ENCODE measurements around the gene HERC6. TPM values are rescaled to one million over a fixed set of nuclear protein-coding genes. Genes with fewer than 3 reads are reported as not detected.

HERC6 gene
- total RNA-seq, 1 donor: 4.9 TPM

DNA sequence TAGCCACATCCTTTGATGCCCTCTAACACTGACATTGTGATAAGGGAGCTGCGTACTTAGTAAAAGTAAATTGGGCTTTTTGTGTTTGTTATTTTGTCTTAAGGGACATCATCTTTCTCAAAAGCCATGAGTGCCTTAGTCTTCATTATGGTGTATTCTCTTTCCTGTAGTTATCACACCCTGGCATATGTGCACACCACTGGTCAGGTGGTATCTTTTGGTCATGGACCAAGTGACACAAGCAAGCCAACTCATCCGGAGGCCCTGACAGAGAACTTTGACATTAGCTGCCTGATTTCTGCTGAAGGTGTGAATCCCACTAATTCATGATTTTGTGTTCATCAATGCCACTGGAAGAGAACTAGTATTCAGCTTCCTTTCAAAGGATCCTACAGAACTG lies 18.0 kb downstream of the HERC6 start:
- no peak for DNase-seq (ENCODE audit: low read depth)
- TF ChIP-seq, protein P1, sequence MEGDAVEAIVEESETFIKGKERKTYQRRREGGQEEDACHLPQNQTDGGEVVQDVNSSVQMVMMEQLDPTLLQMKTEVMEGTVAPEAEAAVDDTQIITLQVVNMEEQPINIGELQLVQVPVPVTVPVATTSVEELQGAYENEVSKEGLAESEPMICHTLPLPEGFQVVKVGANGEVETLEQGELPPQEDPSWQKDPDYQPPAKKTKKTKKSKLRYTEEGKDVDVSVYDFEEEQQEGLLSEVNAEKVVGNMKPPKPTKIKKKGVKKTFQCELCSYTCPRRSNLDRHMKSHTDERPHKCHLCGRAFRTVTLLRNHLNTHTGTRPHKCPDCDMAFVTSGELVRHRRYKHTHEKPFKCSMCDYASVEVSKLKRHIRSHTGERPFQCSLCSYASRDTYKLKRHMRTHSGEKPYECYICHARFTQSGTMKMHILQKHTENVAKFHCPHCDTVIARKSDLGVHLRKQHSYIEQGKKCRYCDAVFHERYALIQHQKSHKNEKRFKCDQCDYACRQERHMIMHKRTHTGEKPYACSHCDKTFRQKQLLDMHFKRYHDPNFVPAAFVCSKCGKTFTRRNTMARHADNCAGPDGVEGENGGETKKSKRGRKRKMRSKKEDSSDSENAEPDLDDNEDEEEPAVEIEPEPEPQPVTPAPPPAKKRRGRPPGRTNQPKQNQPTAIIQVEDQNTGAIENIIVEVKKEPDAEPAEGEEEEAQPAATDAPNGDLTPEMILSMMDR (IDR thresholded peaks at IDR 0.05; ENCODE audit: insufficient read depth, low read length): no peak
- H3K4me3 ChIP-seq (ENCODE audit: low read depth, low read length): no peak overlapping the region

DNA sequence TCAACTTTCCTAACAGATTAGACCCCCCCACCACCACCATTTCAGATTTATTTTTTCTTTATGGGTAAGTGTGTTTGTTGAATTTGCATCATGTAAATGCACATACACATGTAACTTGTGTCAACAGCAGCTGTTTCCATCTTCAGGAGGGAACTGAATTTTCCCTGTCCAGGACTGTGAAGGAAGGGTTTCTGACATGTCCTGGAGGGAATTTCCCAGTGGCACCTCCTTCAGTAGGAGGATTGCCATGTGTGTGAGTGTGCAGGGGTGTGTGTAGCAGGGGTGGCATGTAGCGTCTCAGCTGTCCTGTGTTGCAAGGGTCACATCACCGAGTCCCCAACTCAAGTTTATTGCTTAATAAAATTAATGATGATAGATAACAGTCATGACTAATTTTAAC lies 19.7 kb downstream of the HERC6 start:
- TF ChIP-seq, protein P1 (IDR thresholded peaks at IDR 0.05; ENCODE audit: insufficient read depth, low read length): no peak
- no peak for DNase-seq (ENCODE audit: low read depth)
- H3K4me3 ChIP-seq (ENCODE audit: low read depth, low read length): no peak overlapping the region

DNA sequence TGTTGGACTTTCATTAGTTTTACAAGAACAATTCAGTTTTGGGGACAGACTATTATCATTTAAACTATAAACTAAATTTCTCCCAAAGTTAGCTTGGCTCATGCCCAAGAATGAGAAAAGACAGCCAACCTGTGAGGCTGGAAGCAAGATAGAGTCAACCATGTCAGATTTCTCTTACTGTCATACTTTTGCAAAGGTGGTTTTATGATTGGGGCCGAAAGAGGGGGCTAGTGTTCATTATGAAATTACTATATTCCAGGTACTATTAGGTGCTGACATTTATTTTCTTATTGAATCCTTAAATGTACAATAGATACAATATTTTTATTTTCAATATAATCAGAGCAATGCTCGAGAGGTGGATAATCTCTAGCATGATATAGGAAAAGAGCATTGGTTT lies 30.6 kb downstream of the HERC6 start:
- TF ChIP-seq, protein P1 (IDR thresholded peaks at IDR 0.05; ENCODE audit: insufficient read depth, low read length): no peak
- no peak for DNase-seq (ENCODE audit: low read depth)
- H3K4me3 ChIP-seq (ENCODE audit: low read depth, low read length): no peak overlapping the region

DNA sequence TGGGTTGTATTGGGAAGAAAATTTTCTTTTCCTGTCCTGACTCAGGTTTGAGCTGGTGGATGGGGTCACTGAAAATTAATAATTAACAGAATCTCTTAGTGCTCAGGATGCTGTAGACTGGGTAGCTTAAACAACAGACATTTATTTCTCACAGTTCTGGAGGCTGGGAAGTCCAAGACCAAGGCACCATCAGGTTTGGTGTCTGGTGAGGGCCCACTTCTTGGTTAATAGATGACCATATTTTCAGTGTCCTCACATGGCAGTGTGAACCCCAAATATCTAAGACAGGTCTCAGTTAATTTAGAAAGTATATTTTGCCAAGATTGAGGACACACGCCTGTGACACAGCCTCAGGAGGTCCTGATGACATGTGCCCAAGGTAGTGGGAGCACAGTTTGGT lies 31.1 kb downstream of the HERC6 start:
- no peak overlapping the region for H3K4me3 ChIP-seq (ENCODE audit: low read depth, low read length)
- no peak for DNase-seq (ENCODE audit: low read depth)
- TF ChIP-seq, protein P1 (IDR thresholded peaks at IDR 0.05; ENCODE audit: insufficient read depth, low read length): no peak

DNA sequence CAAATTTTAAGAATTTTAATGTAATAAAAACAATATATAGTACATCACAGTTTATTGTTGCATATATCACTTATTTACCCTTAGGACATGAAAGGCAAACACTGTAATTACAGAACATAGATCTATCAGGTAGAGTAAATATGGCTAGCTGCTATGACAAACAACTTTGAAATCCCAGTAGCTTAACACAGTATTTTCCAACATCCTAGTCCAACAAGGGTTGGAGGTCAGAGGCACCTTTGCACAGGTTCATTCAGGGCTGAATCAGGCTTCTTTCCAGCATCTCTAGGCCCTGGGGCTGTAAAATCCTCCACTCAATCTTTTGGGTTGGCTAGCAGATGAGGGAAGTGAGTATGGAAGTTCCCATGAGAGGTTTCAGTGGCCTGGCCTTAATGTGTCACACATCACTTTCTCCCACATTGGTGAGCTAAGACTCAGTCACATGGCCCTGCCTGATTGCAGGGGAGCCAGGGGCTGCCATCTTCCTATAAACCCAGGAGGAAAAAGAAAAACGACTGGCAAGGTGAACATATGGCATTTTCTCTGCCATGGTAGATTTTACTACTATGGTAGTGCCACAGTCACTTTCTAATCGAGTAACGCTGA lies 32.9 kb downstream of the HERC6 start:
- no peak overlapping the region for H3K4me3 ChIP-seq (ENCODE audit: low read depth, low read length)
- TF ChIP-seq, protein P1 (IDR thresholded peaks at IDR 0.05; ENCODE audit: insufficient read depth, low read length): no peak
- no peak for DNase-seq (ENCODE audit: low read depth)

DNA sequence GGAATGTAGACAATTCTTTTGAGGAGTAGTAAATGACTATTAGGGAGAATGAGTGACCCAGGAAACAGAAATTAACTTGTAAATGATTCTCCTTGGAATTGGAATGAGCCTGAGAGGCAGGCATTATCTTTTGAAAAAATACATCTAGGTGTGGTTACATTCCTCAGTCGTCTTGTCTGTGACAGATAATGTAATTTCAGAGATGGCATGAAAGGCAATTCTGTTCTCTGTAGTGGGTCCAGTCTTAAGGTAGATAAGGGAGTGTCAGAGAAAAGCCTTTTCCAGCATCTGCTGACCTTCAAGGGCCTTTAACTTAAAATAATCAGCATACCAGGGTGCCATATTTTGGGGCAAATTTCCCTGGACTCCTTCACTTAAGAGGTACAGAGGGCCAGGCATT lies 35.1 kb downstream of the HERC6 start:
- H3K4me3 ChIP-seq (ENCODE audit: low read depth, low read length): no peak overlapping the region
- DNase-seq (ENCODE audit: low read depth): no peak
- TF ChIP-seq, protein P1 (IDR thresholded peaks at IDR 0.05; ENCODE audit: insufficient read depth, low read length): no peak

DNA sequence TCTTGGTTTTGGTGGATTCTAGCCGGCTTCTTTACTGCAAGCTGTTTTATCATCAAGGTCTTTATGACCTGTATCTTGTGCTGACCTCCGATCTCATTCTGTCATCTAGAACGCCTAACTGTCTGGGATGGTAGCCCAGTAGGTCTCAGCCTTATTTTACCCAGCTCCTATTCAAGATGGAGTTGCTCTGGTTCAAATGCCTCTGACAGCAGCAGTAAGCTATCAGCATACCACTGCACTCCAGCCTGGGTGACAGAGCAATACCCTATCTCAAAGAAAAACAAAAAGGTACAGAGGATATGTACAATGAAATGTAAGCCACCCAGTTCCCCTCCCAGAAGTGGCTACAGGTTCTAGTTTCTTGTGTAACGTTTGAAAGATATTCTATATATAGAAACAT lies 36.1 kb downstream of the HERC6 start:
- TF ChIP-seq, protein P1 (IDR thresholded peaks at IDR 0.05; ENCODE audit: insufficient read depth, low read length): no peak
- no peak for DNase-seq (ENCODE audit: low read depth)
- no peak overlapping the region for H3K4me3 ChIP-seq (ENCODE audit: low read depth, low read length)
